ENCODE data around the gene ENTPD8. TPM values are rescaled to one million over a fixed set of nuclear protein-coding genes. Genes with fewer than 3 reads are reported as not detected.

The ENTPD8 gene
- total and polyA plus RNA-seq, 2 of the 13 experiments (the other 11 are each of a cell fraction or from before 2014, with no cell fraction given) = 0.26 to 0.44 TPM

DNA sequence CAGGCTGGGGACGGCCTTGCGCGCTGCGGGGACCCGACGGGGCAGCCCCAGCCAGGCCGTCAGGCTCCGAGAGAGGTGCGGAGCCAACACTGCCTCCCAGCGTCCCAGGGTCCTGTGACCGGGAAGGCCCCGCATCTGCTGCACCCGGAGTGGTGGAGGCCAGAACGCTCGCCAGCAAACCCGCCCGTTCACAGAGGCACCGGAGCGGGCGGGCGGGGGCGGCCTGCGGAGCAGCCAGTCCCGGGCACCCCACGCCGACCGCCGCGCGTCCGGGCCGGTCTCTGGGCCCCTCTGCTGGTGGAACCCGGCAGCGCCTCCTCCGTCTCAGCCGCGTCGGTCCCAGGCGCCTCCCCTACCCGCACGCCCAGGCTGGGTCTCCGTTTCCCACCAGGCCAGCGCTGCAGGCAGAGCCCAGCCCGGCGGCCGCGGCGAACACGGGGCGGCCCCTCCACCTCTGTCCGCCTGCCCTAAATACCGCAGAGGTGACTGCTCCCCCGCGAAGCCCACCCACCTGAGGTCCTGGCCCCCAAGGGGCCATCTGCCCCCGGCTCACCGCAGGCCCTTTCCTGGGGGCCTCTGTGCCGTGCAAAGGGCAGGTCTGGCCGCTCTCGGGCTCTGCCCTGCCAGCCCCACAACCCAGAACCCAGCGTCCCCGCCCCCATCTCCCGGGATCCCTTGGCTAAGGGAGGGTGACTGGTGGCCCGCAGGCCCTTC lies 34.1 kb downstream of the ENTPD8 start (continued):
- TF ChIP-seq, protein P1, sequence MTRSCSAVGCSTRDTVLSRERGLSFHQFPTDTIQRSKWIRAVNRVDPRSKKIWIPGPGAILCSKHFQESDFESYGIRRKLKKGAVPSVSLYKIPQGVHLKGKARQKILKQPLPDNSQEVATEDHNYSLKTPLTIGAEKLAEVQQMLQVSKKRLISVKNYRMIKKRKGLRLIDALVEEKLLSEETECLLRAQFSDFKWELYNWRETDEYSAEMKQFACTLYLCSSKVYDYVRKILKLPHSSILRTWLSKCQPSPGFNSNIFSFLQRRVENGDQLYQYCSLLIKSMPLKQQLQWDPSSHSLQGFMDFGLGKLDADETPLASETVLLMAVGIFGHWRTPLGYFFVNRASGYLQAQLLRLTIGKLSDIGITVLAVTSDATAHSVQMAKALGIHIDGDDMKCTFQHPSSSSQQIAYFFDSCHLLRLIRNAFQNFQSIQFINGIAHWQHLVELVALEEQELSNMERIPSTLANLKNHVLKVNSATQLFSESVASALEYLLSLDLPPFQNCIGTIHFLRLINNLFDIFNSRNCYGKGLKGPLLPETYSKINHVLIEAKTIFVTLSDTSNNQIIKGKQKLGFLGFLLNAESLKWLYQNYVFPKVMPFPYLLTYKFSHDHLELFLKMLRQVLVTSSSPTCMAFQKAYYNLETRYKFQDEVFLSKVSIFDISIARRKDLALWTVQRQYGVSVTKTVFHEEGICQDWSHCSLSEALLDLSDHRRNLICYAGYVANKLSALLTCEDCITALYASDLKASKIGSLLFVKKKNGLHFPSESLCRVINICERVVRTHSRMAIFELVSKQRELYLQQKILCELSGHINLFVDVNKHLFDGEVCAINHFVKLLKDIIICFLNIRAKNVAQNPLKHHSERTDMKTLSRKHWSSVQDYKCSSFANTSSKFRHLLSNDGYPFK (CRISPR knock-in tag; IDR thresholded peaks at IDR 0.05; ENCODE audit: borderline replicate concordance) = no peak
- TF ChIP-seq IKZF1 (IDR thresholded peaks at IDR 0.05) (no peak), IRF2 (CRISPR knock-in tag; IDR thresholded peaks at IDR 0.05) (no peak), ZSCAN9 (CRISPR knock-in tag; IDR thresholded peaks at IDR 0.05; ENCODE audit: borderline replicate concordance) (no peak), STAG1 (CRISPR knock-in tag; IDR thresholded peaks at IDR 0.05) (peak; percentile 86), ZNF878 (CRISPR knock-in tag; IDR thresholded peaks at IDR 0.05) (no peak), ZNF30 (CRISPR knock-in tag; IDR thresholded peaks at IDR 0.05) (no peak), ZNF607 (CRISPR knock-in tag; IDR thresholded peaks at IDR 0.05; ENCODE audit: borderline replicate concordance) (no peak), CREM (IDR thresholded peaks at IDR 0.05) (no peak), CREM (CRISPR knock-in tag; IDR thresholded peaks at IDR 0.05) (no peak), ZNF616 (CRISPR knock-in tag; IDR thresholded peaks at IDR 0.05; ENCODE audit: low read depth) (no peak), HNRNPL (IDR thresholded peaks at IDR 0.05; ENCODE audit: low read depth, low read length) (no peak), FOXJ3 (CRISPR knock-in tag; IDR thresholded peaks at IDR 0.05; ENCODE audit: borderline replicate concordance) (no peak), JUNB (CRISPR knock-in tag; IDR thresholded peaks at IDR 0.05; ENCODE audit: borderline replicate concordance) (no peak), KDM1A (CRISPR knock-in tag; IDR thresholded peaks at IDR 0.05) (no peak), NAIF1 (CRISPR knock-in tag; IDR thresholded peaks at IDR 0.05; ENCODE audit: borderline replicate concordance) (no peak), ZMYM2 (CRISPR knock-in tag; IDR thresholded peaks at IDR 0.05) (no peak), ZNF282 (IDR thresholded peaks at IDR 0.05; ENCODE audit: partially characterized antibody) (no peak), THYN1 (CRISPR knock-in tag; IDR thresholded peaks at IDR 0.05; ENCODE audit: borderline replicate concordance, low read depth) (no peak), ZNF260 (CRISPR knock-in tag; IDR thresholded peaks at IDR 0.05; ENCODE audit: borderline replicate concordance, low read depth) (no peak), NPAS2 (CRISPR knock-in tag; IDR thresholded peaks at IDR 0.05; ENCODE audit: borderline replicate concordance) (no peak), TSC22D2 (CRISPR knock-in tag; IDR thresholded peaks at IDR 0.05; ENCODE audit: borderline replicate concordance) (no peak), NCOA2 (CRISPR knock-in tag; IDR thresholded peaks at IDR 0.05) (no peak), ZNF567 (CRISPR knock-in tag; IDR thresholded peaks at IDR 0.05; ENCODE audit: borderline replicate concordance) (0 out of 2 replicates have a peak, but pooled peaks have one; percentile 31), GPN1 (CRISPR knock-in tag; IDR thresholded peaks at IDR 0.05; ENCODE audit: borderline replicate concordance) (no peak)
- TF ChIP-seq, protein P2, sequence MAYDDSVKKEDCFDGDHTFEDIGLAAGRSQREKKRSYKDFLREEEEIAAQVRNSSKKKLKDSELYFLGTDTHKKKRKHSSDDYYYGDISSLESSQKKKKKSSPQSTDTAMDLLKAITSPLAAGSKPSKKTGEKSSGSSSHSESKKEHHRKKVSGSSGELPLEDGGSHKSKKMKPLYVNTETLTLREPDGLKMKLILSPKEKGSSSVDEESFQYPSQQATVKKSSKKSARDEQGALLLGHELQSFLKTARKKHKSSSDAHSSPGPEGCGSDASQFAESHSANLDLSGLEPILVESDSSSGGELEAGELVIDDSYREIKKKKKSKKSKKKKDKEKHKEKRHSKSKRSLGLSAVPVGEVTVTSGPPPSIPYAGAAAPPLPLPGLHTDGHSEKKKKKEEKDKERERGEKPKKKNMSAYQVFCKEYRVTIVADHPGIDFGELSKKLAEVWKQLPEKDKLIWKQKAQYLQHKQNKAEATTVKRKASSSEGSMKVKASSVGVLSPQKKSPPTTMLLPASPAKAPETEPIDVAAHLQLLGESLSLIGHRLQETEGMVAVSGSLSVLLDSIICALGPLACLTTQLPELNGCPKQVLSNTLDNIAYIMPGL (CRISPR knock-in tag; IDR thresholded peaks at IDR 0.05; ENCODE audit: borderline replicate concordance in 1 of 2, low read depth in 1 of 2) = peak; percentile 43 to 80; a peak in 3 of 4 replicates
- TF ChIP-seq, protein P3, sequence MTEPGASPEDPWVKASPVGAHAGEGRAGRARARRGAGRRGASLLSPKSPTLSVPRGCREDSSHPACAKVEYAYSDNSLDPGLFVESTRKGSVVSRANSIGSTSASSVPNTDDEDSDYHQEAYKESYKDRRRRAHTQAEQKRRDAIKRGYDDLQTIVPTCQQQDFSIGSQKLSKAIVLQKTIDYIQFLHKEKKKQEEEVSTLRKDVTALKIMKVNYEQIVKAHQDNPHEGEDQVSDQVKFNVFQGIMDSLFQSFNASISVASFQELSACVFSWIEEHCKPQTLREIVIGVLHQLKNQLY (CRISPR knock-in tag; IDR thresholded peaks at IDR 0.05) = no peak
